ENCODE results near the gene SBNO2.

Gene SBNO2

GRCh38 chr19:1122021-1122971, 51.8 kb downstream of the SBNO2 start:
- DNase-seq (ENCODE audit: low read depth) = no peak
- no peak for TF ChIP-seq CTCF (conservative IDR thresholded peaks at IDR 0.05; ENCODE audit: control insufficient read depth, insufficient read depth, low read depth, low read length)
- H3K4me3 ChIP-seq (ENCODE audit: control insufficient read depth, low read depth, low read length) = no peak overlapping the region

GRCh38 chr19:1121395-1121794, 52.7 kb downstream of the SBNO2 start:
- no peak for TF ChIP-seq CTCF (conservative IDR thresholded peaks at IDR 0.05; ENCODE audit: control insufficient read depth, insufficient read depth, low read depth, low read length)
- no peak for DNase-seq (ENCODE audit: low read depth)
- H3K4me3 ChIP-seq (ENCODE audit: control insufficient read depth, low read depth, low read length) = no peak overlapping the region

GRCh38 chr19:1119475-1120217, 54.4 kb downstream of the SBNO2 start:
- TF ChIP-seq CTCF (conservative IDR thresholded peaks at IDR 0.05; ENCODE audit: control insufficient read depth, insufficient read depth, low read depth, low read length) = no peak
- no peak overlapping the region for H3K4me3 ChIP-seq (ENCODE audit: control insufficient read depth, low read depth, low read length)
- no peak for DNase-seq (ENCODE audit: low read depth)

- H3K4me3 ChIP-seq (ENCODE audit: control insufficient read depth, low read depth, low read length) = no peak overlapping the region
- DNase-seq (ENCODE audit: low read depth) = no peak
- no peak for TF ChIP-seq CTCF (conservative IDR thresholded peaks at IDR 0.05; ENCODE audit: control insufficient read depth, insufficient read depth, low read depth, low read length)
These were observed 55.1 kb downstream of the SBNO2 start for GRCh38 chr19:1118999-1119398.

- TF ChIP-seq CTCF (conservative IDR thresholded peaks at IDR 0.05; ENCODE audit: control insufficient read depth, insufficient read depth, low read depth, low read length) = no peak
These were observed 56.4 kb downstream of the SBNO2 start for GRCh38 chr19:1117654-1118053.

GRCh38 chr19:1116726-1117581, 57.1 kb downstream of the SBNO2 start:
- TF ChIP-seq CTCF (conservative IDR thresholded peaks at IDR 0.05; ENCODE audit: control insufficient read depth, insufficient read depth, low read depth, low read length) = no peak
- no peak overlapping the region for H3K4me3 ChIP-seq (ENCODE audit: control insufficient read depth, low read depth, low read length)
- no peak for DNase-seq (ENCODE audit: low read depth)

More at GRCh38 chr19:1117654-1118053, 56.4 kb downstream of the SBNO2 start:
- no peak for DNase-seq (ENCODE audit: low read depth)
- no peak overlapping the region for H3K4me3 ChIP-seq (ENCODE audit: control insufficient read depth, low read depth, low read length)

Measured in fibroblast of mammary gland (primary cell).